Activated gamma-delta T cell treated with anti-CD3 and anti-CD28 coated beads, Interleukin-2, amount 50 U/mL, for 16 hours (primary cell): ENCODE data around the gene HS3ST5.

Experiments used
- DNase-seq: peaks from one replicate; pipeline ENCODE4 v3.0.0-alpha.2; 2020; ENCODE audit warnings: low read depth

HS3ST5 gene

GRCh38 chr6:114342826-114343781, at the start of gene HS3ST5:
Gene HS3ST5, minus strand, starts transcription at chr6:114343023. Its CDS starts 280,178 bp downstream, at chr6:114062845.
- no peak for DNase-seq

DNA sequence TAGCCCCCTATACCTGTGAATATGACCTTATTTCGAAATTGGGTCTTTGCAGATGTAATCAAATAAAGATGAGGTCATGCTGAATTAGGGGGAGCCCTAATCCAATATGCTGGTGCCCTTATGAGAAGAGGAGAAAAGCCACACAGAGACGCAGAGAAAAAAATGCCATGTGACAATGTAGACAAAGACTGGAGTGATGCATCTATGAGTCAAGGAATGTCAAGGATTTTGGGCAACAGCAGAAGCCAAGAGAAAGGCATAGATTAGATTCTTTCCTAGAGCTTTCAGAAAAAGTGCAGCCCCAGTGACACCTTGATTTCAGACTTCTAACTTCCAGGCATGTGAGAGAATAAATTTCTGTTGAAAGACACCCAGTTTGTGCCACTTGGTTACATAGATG, 47.4 kb upstream of the HS3ST5 start:
- no peak for DNase-seq

- no peak for DNase-seq
These were observed 46.3 kb upstream of the HS3ST5 start for GRCh38 chr6:114389111-114389510.

DNA sequence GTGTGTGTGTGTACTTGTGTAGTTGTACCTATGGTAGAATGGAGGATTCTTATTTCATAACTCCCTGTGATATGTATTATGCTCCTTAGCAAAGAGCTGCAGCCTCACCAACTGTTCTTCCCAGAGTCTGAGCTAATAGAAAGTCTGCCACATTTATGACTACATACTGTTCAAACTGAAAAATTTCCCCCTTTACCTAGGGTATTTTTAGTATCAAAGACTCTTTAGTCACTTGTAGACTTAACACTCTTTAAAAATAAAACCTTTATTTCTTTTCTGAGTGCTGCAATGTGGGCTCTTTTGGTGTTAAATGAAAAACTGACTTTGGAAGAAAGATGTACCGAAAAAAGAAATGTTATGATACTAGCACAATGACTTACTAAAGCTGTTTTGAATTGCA, 39.6 kb upstream of the HS3ST5 start:
- no peak for DNase-seq

DNA sequence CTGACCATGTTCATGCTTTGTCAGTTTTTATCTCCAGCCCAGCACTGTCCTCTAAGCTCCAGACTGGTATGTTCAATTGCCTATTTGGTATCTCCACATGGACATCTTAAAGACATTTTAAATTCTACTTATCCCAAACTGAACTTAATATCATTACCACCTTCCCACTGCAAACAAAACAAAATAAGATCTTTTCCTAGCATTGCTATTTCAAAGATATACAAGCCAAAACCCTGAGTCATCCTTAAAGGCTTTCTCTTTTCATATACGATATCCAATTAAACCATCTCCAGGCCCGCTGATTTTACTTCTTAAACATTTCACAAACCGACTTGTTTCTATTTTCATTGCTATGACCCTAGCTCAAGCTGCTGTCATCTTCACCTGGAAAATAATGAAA, 35.1 kb upstream of the HS3ST5 start:
- no peak for DNase-seq

- DNase-seq, result no peak
These were observed 33.9 kb upstream of the HS3ST5 start for GRCh38 chr6:114376611-114377175.

- no peak for DNase-seq
These were observed 32.8 kb upstream of the HS3ST5 start for GRCh38 chr6:114375541-114376192.

DNA sequence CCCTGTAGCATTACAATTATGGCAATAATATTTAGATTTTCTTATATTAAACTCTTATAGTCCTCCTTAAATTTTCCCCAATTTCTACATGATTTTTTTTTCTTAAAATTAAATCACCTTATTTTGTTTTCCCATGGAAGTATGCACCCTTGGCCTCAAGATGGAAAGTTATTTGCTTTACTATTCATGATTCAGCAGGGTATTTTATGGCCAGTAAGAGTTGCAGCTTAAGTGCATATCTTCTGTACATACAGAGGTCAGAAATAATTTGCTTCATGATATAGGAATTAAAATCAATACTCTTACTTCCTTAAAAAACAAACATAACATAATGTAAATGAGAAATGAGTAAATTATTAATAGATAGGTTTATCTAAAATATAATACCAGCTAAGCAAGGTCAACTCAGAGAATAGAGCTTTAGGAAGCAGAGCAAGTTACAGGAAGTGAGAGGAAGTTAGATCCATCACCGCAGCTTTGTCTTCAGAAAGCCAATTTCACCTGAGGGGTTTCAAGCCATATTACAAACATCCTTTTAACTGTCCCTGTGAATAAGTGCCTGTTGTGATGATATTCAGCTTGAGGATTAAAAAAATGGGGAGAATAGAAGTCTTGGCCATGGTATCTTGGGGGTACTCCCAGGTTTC, 24.6 kb upstream of the HS3ST5 start:
- DNase-seq, result no peak

DNA sequence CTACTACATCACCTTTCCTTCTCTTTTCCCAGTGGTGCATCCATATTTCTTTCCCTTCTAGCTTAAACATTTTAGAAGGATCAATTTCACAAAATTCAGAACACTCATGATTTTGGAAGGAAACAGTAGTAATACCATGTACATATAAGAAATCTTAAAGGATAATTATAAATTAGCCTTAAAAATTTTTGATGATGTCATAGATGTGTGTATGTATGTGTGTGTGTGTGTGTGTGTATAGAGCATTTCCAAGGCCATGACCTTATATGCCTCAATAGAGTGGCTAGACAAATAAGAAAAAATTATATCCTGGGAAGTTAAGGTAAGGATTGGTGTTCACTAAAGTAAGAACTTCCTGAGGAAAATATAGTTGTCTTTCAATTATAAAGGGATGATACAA, 24.1 kb upstream of the HS3ST5 start:
- no peak for DNase-seq

DNA sequence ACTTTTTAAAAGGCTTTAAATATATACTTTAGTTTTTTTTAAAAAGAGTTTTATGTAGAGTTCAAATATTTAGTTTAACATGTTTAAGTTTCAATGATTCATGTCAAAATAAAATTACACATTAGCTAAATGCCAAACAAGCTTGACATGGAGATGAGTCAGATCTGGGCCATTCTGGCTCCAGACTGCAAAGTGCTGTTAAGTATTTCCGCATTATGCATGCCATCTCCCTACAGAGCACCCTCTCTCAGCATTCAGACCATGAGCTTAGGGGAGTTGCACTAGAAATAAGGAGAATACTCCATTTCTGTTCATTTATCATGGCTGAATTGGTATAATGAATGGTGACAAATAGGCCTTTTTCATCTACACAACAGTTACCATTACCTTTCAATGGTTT, 21.5 kb upstream of the HS3ST5 start:
- no peak for DNase-seq

GRCh38 chr6:114362957-114363356, 20.1 kb upstream of the HS3ST5 start:
- no peak for DNase-seq

GRCh38 chr6:114362396-114362795, 19.6 kb upstream of the HS3ST5 start:
- DNase-seq, result no peak

GRCh38 chr6:114361036-114361435, 18.2 kb upstream of the HS3ST5 start:
- DNase-seq, result no peak

GRCh38 chr6:114355300-114355699, 12.5 kb upstream of the HS3ST5 start:
- no peak for DNase-seq

DNA sequence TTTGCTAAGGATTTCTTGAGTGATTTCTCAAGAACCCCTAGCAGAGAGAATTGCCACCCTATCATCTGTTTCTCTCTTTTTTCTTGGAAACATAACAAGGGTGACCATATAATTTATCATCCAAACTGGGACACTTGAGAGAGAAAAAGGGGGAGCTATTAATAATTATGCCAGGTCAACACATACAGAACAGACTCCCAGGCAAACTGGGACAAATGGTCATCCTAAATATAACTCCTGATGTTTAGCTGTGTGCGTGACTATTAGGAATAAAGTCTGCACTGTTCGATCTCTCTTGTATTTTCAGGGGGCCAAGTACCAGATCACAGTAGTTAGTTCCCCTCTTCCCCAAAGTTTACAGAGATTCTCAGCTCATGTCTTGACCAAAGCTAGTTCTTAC, 11.7 kb upstream of the HS3ST5 start:
- DNase-seq, result no peak

DNA sequence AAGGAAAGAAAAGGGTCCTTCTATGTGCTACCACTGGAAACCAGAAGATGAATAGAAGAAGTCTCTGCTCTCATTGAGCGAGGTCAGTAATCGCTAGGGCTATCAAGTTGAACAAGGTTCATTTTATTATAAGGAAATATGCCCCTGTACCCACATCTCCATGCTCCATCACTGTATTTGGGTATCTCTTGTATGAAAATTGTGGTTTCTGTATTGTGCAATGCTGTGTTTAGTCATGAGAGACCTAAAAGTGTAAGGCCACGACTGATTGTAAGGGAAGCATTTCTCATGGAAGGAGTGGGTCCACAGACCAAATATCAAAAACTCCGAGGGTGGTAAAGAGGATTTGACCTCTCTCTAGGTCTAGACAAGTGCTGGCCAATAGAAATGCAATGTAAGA, 3.6 kb upstream of the HS3ST5 start:
- no peak for DNase-seq

- DNase-seq, result no peak
These were observed 2.1 kb upstream of the HS3ST5 start for GRCh38 chr6:114344971-114345275.

DNA sequence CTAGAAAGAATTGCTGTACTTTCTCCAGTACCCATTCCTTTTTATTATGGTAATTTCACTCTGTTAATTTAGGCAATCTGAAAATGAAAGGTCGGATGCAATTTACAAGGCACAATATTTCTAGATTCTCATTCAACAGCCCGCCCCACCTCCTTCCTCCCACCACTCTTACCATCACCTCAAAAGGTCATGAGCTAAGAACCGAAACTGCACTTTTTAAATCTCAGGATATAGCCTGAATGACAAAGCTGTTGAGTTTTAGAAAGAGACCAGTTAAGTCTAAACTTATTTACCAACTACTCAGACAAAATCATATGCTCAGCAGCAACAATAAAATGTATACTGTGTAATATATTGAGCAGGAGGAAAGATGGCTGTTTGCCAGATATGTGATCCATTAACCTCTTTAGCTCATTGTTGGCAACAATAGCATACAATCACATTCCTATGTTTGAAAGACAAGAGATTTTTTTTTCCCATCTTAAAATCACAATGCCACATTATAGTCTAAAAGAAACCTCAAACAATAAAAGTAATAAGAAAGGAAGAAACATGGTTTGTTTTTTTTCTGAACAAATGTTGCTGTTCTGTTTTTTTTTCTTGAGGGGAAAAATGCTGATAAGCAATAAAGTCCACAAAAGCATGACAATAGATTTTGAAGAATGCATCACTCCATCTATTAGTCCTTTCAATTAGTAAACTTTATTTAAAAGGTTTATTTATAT, 1.6 kb upstream of the HS3ST5 start:
- no peak for DNase-seq

DNA sequence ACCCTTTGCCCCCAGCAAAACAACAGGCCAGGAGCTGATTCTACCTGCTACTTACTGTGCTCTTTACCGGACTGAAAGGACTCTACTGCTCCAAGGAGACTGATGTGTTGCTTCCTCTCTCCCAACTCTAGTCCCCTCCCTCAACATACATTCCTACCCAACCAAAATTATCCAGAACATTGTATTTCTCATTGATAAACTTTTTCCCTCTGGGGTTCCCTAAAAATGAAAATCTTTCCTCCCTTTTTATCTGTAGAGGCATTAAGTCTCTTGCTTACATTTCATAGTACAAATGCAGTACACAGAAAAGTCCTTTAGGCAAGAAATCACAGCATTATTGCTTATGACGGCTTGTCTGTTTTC, 940 bp upstream of the HS3ST5 start:
- no peak for DNase-seq

DNA sequence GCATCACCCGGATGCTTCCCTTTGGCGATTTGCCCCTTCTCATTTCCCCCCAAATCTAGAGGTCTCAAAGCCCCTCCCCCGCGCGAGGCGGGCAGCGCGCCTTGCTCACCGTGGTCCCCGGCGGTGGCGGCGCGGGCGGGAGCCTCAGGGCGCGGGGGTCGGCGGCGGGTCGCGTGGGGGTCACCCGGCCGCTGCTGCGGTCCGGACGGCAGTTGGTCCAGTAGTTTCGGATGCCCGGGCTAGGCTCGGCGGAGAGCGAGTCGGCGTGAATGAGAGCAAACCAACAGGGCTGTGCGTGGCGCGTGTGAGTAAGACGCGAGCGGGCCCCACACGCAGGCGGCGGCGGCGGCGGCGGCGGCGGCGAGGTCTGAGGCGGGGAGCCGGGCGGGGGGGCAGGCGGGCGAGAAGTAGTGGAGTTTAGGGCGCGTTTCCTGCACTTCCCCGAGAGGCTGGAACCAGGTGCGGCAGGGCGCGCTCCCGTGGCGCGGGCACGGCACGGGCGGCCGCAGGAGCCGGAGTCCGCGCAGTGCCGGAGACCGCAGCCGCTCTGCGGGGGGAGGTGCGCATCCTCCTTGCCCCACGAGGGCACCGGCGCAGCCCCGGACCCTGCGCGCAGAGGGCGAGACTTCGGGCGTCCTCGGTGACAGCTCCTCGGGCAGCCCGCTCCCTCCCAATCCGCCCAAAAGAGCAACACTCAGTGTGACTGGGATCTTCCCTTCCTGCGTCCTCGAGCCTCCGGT, 567 bp downstream of the HS3ST5 start:
- DNase-seq, result no peak

GRCh38 chr6:114339706-114340105, 3.1 kb downstream of the HS3ST5 start:
- DNase-seq, result no peak
